ENCODE results near the gene AP5S1. TPM values are rescaled to one million over a fixed set of nuclear protein-coding genes. Genes with fewer than 3 reads are reported as not detected.

Gene AP5S1
- total RNA-seq, 1 experiment from 2014 or later = 3.9 TPM

- peak overlapping the region; percentile 10 for H2AFZ ChIP-seq (ENCODE audit: low read length)
These were observed 767 bp downstream of the AP5S1 start for GRCh38 chr20:3820901-3821727.

More at GRCh38 chr20:3820901-3821727, 767 bp downstream of the AP5S1 start:
- Mint-ChIP-seq H3K4me1 (peaks cover 18 to 26% of the 10 kb centered on the region in 2 experiments), H3K9me3 (no peaks in the 10 kb centered on the region; a peak in 1 of 5 replicates), H3K36me3 (ENCODE audit: insufficient read depth in 1 of 3, low read depth in 3 of 3) (peaks cover 0 to 2% (median 0%) of the 10 kb centered on the region in 3 experiments; a peak in 2 of 7 replicates), H3K4me3 (peak overlapping the region; percentile 82 to 85), H3K27me3 (ENCODE audit: low read depth) (no peaks in the 10 kb centered on the region), H3K27ac (peak overlapping the region; percentile 94 to 98 (median 97); a peak in 5 of 7 replicates)
- Histone ChIP-seq H4K8ac (replicated peaks; ENCODE audit: insufficient read length, low read depth, low read length) (no peak overlapping the region), H3T11ph (ENCODE audit: low read length) (no peak overlapping the region), H3K56ac (ENCODE audit: insufficient read length, low read depth, low read length) (no peak overlapping the region), H3K79me2 (ENCODE audit: insufficient read depth, low read length) (no peaks in the 10 kb centered on the region), H3K4me1 (ENCODE audit: insufficient read depth, low read length) (no peaks in the 10 kb centered on the region), H3K9ac (ENCODE audit: extremely low read depth, insufficient read length, low read length) (peak overlapping the region; percentile 59), H3K18ac (ENCODE audit: insufficient read length, low read depth, low read length) (no peak overlapping the region), H2BK20ac (ENCODE audit: low read depth, low read length, poor library complexity, severe bottlenecking) (no peak overlapping the region), H2BK120ac (ENCODE audit: low read depth, low read length, poor library complexity, severe bottlenecking) (no peak overlapping the region), H4K91ac (ENCODE audit: insufficient read length, low read depth, low read length) (no peak overlapping the region), H2AK5ac (ENCODE audit: insufficient read length, low read length) (no peak overlapping the region), H3K14ac (ENCODE audit: insufficient read depth, low read length) (no peak overlapping the region), H2BK5ac (ENCODE audit: insufficient read length, low read length) (no peak overlapping the region), H3K27ac (ENCODE audit: insufficient read length, low read depth, low read length) (no peak overlapping the region), H2BK15ac (ENCODE audit: low read depth, low read length) (no peak overlapping the region), H3K4ac (ENCODE audit: low read depth, low read length) (no peak overlapping the region), H4K5ac (ENCODE audit: insufficient read length, low read depth, low read length) (no peak overlapping the region), H3K23ac (ENCODE audit: insufficient read length, low read depth, low read length) (no peak overlapping the region), H4K20me1 (ENCODE audit: control insufficient read depth, insufficient read depth, insufficient read length) (no peaks in the 10 kb centered on the region), H3K27me3 (ENCODE audit: insufficient read depth, low read length) (no peaks in the 10 kb centered on the region), H3K23me2 (ENCODE audit: insufficient read length, low read depth, low read length, poor library complexity, severe bottlenecking) (no peaks in the 10 kb centered on the region), H2BK12ac (ENCODE audit: insufficient read length, low read depth, low read length) (no peak overlapping the region), H3K9me3 (ENCODE audit: control insufficient read depth, low read depth, low read length) (no peaks in the 10 kb centered on the region), H3K79me1 (ENCODE audit: insufficient read depth, low read depth, low read length, poor library complexity, severe bottlenecking) (no peaks in the 10 kb centered on the region), H3K4me2 (ENCODE audit: insufficient read depth, insufficient read length, low read length) (peak overlapping the region; percentile 8)
- no peak for DNase-seq
- TF ChIP-seq CTCF (conservative IDR thresholded peaks at IDR 0.05) = no peak
- no CpG with 5 or more reads among the region's 20 CpGs for WGBS (ENCODE audit: extremely low coverage, insufficient read length, low lambda C conversion rate)
